Measurements from ENCODE around the gene FAM184A.
A peak's percentile ranks its signal among the peaks of the same experiment; 100 is the strongest.
"Not testable (repeated sequence)": the region's sequence is repeated elsewhere in the genome, so short reads cannot be mapped to it uniquely, and the experiment has no call there.

FAM184A gene

DNA sequence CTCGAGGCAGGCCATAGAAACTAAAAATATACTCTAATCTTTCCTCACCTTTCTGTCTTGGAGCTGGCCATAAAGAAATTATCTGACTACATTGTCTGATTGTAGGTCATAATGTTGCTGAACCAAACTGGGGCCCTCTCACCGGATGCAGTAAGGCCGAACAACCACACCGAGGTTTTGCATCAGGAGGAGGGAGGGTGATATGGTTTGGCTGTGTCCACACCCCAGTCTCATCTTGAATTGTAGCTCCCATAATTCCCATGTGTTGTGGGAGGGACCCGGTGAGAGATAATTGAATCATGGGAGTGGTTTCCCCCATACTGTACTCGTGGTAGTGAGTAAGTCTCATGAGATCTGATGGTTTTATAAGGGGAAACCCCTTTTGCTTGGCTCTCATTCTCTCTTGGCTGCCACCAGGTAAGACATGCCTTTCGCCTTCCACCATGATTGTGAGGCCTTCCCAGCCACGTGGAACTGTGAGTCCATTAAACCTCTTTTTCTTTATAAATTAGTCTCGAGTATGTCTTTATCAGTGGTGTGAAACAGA, 19.4 kb upstream of the FAM184A start:
- DNase-seq: not testable (repeated sequence)

GRCh38 chr6:119096721-119097565, 18.5 kb upstream of the FAM184A start:
- DNase-seq: peak; percentile 23

DNA sequence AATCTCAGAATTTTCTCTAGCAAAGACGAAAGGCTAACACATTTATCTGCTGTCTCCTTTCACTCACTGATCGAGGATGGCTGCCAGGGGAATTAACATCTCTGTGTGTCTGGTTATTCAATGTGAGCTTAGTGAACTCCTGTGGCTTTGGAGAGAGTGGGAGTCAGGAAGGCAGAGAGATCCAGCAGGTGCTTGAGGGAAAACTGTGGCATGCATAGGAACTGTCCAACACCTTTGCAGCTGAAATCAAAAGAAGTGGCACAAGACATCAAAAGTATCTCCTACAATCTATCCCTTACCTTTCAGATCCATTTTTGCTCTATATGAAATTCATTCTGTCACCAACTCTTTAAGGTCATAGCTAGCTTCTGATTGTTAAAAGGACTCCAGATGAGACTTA, 11.8 kb upstream of the FAM184A start:
- no peak for DNase-seq

- no peak for DNase-seq
Observed at GRCh38 chr6:119084784-119085183, 6.3 kb upstream of the FAM184A start.

DNA sequence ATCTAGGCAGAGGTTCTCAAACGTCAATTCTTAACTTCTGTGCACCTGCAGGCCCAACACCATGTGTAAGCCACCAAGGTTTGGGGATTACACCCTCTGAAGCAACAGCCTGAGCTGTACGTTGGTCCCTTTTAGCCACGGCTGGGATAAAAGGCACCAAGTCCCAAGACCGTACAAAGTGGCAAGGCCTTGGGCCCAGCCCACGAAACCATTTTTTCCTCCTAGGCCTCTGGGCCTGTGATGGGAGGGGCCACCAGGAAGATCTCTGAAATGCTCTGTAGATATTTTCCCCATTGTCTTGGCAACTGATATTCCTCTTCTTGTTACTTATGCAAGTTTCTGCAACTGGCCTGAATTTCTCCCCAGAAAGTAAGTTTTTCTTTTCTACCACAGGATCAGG, 4.5 kb upstream of the FAM184A start:
- DNase-seq: no peak

GRCh38 chr6:119079283-119079809, 882 bp upstream of the FAM184A start:
- peak; percentile 1 for DNase-seq

- DNase-seq: peak; percentile 21
Observed at GRCh38 chr6:119077643-119078375, 655 bp downstream of the FAM184A start.

DNA sequence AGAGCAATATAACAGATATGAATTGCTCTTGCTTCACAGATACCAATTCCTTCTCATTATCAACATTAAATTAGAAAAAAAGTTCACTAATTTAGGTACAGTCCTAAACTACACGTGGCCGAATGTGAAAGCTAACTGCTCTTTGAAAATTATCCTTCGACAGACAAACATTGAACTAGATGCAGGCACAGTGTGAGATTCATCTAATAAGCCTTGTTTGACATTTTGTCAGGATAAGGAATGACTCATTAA, 1.1 kb downstream of the FAM184A start:
- DNase-seq: no peak

GRCh38 chr6:119076576-119077390, 1.7 kb downstream of the FAM184A start:
- DNase-seq: peak; percentile 2

DNA sequence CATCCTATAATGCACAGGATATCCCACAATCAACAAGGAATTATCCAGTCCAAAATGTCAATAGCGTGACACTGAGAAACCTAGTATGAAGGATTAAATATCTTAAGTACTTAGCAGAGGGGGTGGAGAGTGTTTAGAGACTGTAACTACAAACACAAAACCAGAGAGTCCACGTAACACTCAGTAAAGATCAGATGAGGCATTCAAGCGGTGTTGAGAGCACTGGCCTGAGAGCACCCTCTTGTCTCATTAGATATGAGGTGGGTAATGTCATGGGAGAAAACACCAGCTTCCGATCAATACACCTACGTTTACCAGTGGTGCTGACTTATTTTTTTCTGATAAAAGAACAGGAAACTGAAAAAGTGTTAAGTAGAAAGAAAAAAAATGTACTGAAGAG, 2.3 kb downstream of the FAM184A start:
- no peak for DNase-seq

GRCh38 chr6:119075200-119075981, 3.1 kb downstream of the FAM184A start:
- no peak for DNase-seq

DNA sequence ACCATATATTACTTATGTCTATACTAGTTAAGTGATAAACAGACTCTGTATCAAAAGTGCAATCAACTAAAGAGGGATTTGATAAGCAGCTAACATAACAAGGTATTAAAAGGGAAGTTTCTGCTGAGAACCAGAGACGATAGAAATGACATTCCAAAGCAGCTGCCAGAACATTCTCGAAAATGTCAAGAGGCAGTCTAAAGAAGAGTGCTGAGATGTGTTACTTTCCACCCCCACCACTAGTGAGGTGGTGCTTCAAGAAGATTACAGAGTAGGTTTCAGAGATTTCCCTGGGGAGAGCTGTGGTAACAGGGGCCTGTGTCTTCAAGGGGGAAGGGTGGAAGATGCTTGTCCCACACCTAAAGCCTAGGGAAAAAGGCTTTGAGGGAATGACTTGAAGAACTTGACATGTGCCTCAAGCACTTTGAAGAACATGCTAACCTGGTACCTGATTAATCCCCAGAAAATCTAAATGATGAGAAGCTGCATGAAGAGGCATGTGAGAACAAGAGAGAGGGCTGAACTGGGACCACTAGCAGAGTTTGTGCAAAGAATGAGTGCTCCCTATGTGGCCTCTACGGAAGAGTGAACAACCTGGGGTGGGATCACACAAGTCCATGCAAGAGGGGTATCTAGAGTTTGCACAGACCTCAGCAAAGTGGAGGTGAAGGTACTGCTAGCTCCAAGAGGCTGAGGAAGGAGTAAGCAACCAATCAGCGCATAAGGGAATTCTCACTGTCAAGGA, 5.0 kb downstream of the FAM184A start:
- no peak for DNase-seq

DNA sequence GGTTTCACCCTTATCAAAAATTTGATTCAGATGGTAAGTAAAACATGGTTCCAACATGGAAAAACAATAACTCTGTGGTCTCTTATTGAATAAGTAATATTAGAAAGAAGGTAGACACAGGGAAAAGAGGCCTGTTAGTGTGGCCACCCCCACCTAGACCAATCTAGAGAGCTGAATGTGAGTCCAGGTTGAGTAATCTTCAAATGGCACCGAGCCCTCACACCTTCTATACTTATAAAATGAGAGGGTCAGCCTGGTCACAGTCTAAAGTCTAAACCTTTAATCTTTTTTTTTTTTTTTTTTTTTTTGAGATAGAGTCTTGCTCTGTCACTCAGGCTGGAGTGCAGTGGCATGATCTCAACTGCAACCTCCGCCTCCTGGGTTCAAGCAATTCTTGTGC, 6.9 kb downstream of the FAM184A start:
- DNase-seq: no peak

GRCh38 chr6:119067091-119067490, 11.4 kb downstream of the FAM184A start:
- no peak for DNase-seq

DNA sequence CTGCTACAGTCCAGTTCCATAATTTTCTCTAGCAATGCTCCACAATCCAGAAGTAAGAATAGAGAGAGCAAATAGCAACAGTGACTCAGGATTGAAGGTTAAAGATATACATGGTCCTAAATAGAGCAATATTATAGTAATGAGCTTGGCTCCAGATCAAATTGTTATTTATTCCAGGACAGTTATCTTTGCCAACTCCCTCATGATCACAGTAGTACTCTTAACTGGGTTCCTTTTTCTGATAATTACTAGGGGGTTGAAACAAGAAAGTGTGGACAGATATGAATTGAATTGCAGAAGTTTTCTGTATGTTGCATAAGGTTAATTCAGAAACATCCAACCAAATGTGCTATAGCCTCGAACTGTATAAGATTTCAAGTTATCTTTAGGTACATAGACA, 11.9 kb downstream of the FAM184A start:
- no peak for DNase-seq

- no peak for DNase-seq
Observed at GRCh38 chr6:119065955-119066354, 12.5 kb downstream of the FAM184A start.

DNA sequence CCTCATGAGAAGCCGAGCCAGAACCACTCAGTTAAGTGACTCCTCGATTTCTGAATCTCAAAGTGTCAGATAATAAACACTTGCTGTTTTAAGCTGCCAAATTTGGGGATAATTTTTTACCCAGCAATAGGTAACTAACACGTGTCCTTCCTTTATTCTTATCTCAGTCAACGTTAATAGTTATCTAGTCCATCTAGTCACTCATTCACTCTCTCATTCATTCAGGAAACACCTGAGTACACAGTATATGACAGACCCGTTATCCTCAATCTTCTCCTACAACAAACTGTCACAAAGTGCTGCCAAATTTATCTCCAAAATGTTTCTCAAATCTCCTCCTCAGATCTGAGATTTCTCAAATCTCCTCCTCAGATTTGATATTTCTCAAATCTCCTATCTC, 13.1 kb downstream of the FAM184A start:
- DNase-seq: no peak

DNA sequence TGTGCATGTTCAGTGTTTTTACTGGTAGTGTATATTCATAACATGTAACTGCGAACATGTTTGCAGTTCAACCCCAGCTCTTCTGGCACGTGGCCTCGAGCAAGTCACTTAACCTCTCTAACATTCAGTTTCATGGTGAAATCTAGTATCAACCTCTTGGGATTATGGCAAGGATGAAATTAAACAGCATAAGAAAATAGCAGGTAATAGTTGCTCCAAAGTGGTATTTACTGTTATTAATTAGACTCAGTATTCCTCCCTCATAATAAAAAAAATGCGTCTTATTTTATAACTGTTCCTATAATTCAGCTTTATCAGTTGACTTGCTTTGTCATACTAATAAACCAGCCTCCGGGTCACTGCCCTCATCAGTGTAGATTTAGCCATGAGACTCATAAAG, 15.0 kb downstream of the FAM184A start:
- DNase-seq: no peak

GRCh38 chr6:119061215-119061614, 17.2 kb downstream of the FAM184A start:
- DNase-seq: no peak

DNA sequence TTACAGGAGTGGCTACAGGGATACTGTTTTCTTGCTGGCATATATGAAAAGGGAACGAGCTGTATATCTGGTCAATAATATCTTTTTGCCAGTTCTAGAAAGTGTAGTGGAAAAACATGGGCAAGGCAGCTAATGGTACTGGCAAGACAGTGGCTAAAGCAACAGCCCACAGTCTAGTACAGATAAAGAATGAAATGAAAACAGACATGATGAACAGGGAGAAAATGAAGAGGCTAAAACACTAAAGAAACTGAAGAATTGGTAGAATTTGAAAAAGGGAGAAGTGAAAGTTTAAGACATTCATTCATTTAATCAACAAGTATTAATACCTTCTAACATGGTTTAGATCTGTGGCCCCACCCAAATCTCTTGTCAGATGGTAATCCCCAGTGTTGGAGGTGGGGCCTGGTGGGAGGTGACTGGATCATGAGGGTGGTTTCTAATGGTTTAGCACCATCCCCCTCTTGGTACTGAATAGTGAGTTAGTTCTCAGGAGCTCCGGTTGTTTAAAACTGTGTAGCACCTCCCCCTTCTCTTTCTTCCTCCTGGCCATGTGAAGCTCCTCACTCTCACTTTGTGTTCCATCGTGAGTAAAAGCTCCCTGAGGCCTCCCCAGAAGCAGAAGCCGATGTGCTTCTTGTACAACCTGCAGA, 18.1 kb downstream of the FAM184A start:
- no peak for DNase-seq

DNA sequence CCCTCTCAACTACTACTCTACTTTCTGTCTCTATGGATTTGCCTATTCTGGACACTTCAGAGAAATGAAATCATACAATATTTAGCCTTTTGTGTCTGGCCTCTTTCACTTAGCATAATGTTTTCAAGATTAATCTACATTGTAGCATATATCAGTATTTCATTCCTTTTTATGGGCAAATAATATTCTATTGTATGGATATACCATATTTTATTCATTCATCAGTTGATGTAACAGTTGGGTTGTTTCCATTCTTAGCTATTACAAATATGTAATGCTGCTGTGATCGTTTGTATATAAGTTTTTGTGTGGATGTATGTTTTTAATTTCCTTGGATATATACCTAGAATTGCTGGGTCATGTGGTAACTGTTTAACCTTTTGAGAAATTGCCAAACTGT, 23.4 kb downstream of the FAM184A start:
- no peak for DNase-seq

All from SHP77 treated with DMSO at 0.1 percent for 48 hours (cell line).